Measurements from ENCODE around the gene ZNF135.

DNA sequence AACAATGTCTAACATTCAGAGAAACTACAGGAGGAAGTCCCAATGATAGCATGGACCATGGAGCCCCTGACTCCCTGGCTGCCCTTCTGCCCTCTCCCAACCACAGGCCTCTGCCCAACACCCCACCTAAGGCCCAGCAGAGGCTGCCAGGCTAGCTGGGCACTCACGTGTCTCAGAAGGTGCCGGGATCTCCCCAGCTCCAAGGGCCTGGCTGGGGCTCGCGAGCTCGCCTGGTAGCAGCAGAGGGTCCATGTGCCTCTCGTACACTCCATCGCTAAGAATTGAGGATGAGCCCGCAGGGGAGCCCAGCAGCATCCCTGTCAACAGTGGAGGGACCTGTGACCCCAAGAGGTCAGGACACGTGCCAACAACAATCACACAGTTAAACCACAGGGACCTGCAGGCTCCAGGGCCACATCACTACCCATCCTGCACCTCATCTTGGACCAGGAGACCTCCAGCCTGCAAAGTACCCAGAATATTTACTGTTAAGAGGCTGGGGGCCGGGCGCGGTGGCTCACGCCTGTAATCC, 29.5 kb downstream of the ZNF135 start:
- TF ChIP-seq, protein P1, sequence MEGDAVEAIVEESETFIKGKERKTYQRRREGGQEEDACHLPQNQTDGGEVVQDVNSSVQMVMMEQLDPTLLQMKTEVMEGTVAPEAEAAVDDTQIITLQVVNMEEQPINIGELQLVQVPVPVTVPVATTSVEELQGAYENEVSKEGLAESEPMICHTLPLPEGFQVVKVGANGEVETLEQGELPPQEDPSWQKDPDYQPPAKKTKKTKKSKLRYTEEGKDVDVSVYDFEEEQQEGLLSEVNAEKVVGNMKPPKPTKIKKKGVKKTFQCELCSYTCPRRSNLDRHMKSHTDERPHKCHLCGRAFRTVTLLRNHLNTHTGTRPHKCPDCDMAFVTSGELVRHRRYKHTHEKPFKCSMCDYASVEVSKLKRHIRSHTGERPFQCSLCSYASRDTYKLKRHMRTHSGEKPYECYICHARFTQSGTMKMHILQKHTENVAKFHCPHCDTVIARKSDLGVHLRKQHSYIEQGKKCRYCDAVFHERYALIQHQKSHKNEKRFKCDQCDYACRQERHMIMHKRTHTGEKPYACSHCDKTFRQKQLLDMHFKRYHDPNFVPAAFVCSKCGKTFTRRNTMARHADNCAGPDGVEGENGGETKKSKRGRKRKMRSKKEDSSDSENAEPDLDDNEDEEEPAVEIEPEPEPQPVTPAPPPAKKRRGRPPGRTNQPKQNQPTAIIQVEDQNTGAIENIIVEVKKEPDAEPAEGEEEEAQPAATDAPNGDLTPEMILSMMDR (conservative IDR thresholded peaks at IDR 0.05; ENCODE audit: low read depth, low read length) = no peak
- TF ChIP-seq EZH2phosphoT487 (IDR thresholded peaks at IDR 0.05; ENCODE audit: borderline replicate concordance, low read length) = no peak

Data from PC-3 (cell line).